ENCODE measurements around the gene MEIOSIN. TPM values are rescaled to one million over a fixed set of nuclear protein-coding genes. Genes with fewer than 3 reads are reported as not detected.

MEIOSIN gene
- total and polyA plus RNA-seq, 9 of the 15 experiments (the other 6 are each of a cell fraction or from before 2014, with no cell fraction given) = 0.06 to 2.0 (median 0.76) TPM

GRCh38 chr19:45779231-45780145, 46.2 kb downstream of the MEIOSIN start (continued):
- TF ChIP-seq ESRRA (IDR thresholded peaks at IDR 0.05; ENCODE audit: borderline replicate concordance, low read depth) = no peak
- TF ChIP-seq MEIS2 (IDR thresholded peaks at IDR 0.05; ENCODE audit: partially characterized antibody) = peak; percentile 89
- no peak for TF ChIP-seq SMARCB1 (IDR thresholded peaks at IDR 0.05; ENCODE audit: insufficient read length, low read depth)
- no peak for TF ChIP-seq ZNF354B (CRISPR knock-in tag; IDR thresholded peaks at IDR 0.05)
- TF ChIP-seq ZNF184 (CRISPR knock-in tag; IDR thresholded peaks at IDR 0.05) = no peak
- TF ChIP-seq CEBPZ (IDR thresholded peaks at IDR 0.05; ENCODE audit: borderline replicate concordance, low read depth, low read length) = no peak
- no peak for TF ChIP-seq ETV5 (CRISPR knock-in tag; IDR thresholded peaks at IDR 0.05; ENCODE audit: low read depth)
- TF ChIP-seq PYGO2 (tag; IDR thresholded peaks at IDR 0.05) = no peak
- TF ChIP-seq RREB1 (CRISPR knock-in tag; IDR thresholded peaks at IDR 0.05) = no peak
- no peak for TF ChIP-seq CCAR2 (IDR thresholded peaks at IDR 0.05; ENCODE audit: low read depth, low read length)
- no peak for TF ChIP-seq NFIC (IDR thresholded peaks at IDR 0.05)
- TF ChIP-seq DNMT1 (IDR thresholded peaks at IDR 0.05) = no peak
- TF ChIP-seq CGGBP1 (CRISPR knock-in tag; IDR thresholded peaks at IDR 0.05) = no peak
- TF ChIP-seq CXXC5 (CRISPR knock-in tag; IDR thresholded peaks at IDR 0.05) = peak; percentile 63
- no peak for TF ChIP-seq ZNF408 (CRISPR knock-in tag; IDR thresholded peaks at IDR 0.05; ENCODE audit: low read depth)
- no peak for TF ChIP-seq PCBP2 (IDR thresholded peaks at IDR 0.05; ENCODE audit: low read depth, low read length, poor library complexity, severe bottlenecking)
- no peak for TF ChIP-seq RBM15 (IDR thresholded peaks at IDR 0.05; ENCODE audit: insufficient read depth, low read length)
- no peak for TF ChIP-seq GABPB2 (CRISPR knock-in tag; conservative IDR thresholded peaks at IDR 0.05)
- TF ChIP-seq ZNF778 (CRISPR knock-in tag; IDR thresholded peaks at IDR 0.05) = no peak
